Kidney (tissue), 14 donors: ENCODE data around the gene SETD5. TPM values are rescaled to one million over a fixed set of nuclear protein-coding genes. Genes with fewer than 3 reads are reported as not detected.

Experiments used
- DNase-seq, 5 donors: peaks; one replicate each; pipeline ENCODE4 v3.0.0-alpha.2; 2013 to 2020
- FAIRE-seq: peaks from 2 replicates; lab custom pipeline; 2012; peaks lifted over from hg19 to GRCh38; lab: Jason Lieb, UNC
- H3K27ac ChIP-seq, 2 donors: one replicate each; pipeline ENCODE4 v1.7.0; 2013; ENCODE audit warnings: low read depth in 2 of 2, low read length in 2 of 2, inconsistent platforms in 1 of 2
- H3K27me3 ChIP-seq: one replicate; pipeline ENCODE4 v1.7.1; 2013; ENCODE audit warnings: low read length, inconsistent platforms; ENCODE audit not compliant: control insufficient read depth, insufficient read depth
- H3K36me3 ChIP-seq, 3 donors: one replicate each; pipeline versions ENCODE4 v1.7.0 to v1.7.1; 2013; ENCODE audit warnings: low read length in 3 of 3, control low read depth in 1 of 3, inconsistent platforms in 1 of 3; ENCODE audit not compliant: insufficient read depth in 3 of 3, control insufficient read depth in 2 of 3
- H3K4me1 ChIP-seq, 3 donors: one replicate each; pipeline versions ENCODE4 v1.7.0 to v1.7.1; 2013; ENCODE audit warnings: low read length in 3 of 3, inconsistent platforms in 1 of 3, low read depth in 1 of 3; ENCODE audit not compliant: control insufficient read depth in 2 of 3, insufficient read depth in 2 of 3
- H3K4me3 ChIP-seq, 3 donors: one replicate each; pipeline versions ENCODE4 v1.7.0 to v1.8.1; 2013; ENCODE audit warnings: low read length in 3 of 3, control low read depth in 1 of 3, inconsistent platforms in 1 of 3
- H3K9ac ChIP-seq, 3 donors: one replicate each; pipeline versions ENCODE4 v1.7.0 to v1.7.1; 2013; ENCODE audit warnings: low read length in 3 of 3, control low read depth in 1 of 3, inconsistent platforms in 1 of 3
- H3K9me3 ChIP-seq, 3 donors: one replicate each; pipeline versions ENCODE4 v1.7.0 to v1.7.1; 2013; ENCODE audit warnings: low read length in 3 of 3, control low read depth in 1 of 3, inconsistent platforms in 1 of 3; ENCODE audit not compliant: control insufficient read depth in 2 of 3, insufficient read depth in 1 of 3
- intact Hi-C: fragments of 100-400 bp; cut with DNase I; formaldehyde crosslinking; loops from one replicate; pipeline ENCODE4 v1.11.1; 2022
- polyA plus RNA-seq: library from polyadenylated mRNA; stranded (reverse); fragments of 350-450 nt; fragmentation: Illumina TruSeq; extraction: RNeasy Lipid Tissue Mini Kit (QIAGEN cat#74804); gene quantifications from one replicate; pipeline ENCODE4 v1.2.3, GENCODE V29; 2014; ENCODE audit warnings: low read depth, low replicate concordance; ENCODE audit not compliant: insufficient read depth
- total RNA-seq: library from RNA; stranded (reverse); fragmentation: NEBNext Ultra II Directional; extraction: Animal tissue kit (Norgen Biotek cat#: 25700); gene quantifications from one replicate; pipeline ENCODE4 v1.2.1, GENCODE V29; 2021
- TF ChIP-seq, protein P1 (sequence below): IDR thresholded peaks from 3 replicates; pipeline ENCODE4 v1.5.1; 2012; ENCODE audit warnings: mild to moderate bottlenecking, moderate library complexity, borderline replicate concordance; ENCODE audit not compliant: insufficient read depth; ENCODE audit errors: extremely low read depth
- donor health status: control.
- donor health status: control.
- donor health status: control.
- donor health status: control.
- donor health status: control.
- donor health status: DM: yes; HTN: yes; CAD: no.
- donor health status: Normal renal cell carcinoma (clear cell type).

SETD5 gene
- total and polyA plus RNA-seq, 2 donors from 2014 or later, result 12.1 to 112 TPM

- Histone ChIP-seq H3K4me3 (no peak overlapping the region), H3K9ac (no peak overlapping the region), H3K9me3 (no peaks in the 10 kb centered on the region), H3K36me3 (peaks cover 11 to 53% (median 18%) of the 10 kb centered on the region in 3 donors), H3K27me3 (no peaks in the 10 kb centered on the region), H3K4me1 (no peaks in the 10 kb centered on the region), H3K27ac (no peak overlapping the region)
- TF ChIP-seq, protein P1, sequence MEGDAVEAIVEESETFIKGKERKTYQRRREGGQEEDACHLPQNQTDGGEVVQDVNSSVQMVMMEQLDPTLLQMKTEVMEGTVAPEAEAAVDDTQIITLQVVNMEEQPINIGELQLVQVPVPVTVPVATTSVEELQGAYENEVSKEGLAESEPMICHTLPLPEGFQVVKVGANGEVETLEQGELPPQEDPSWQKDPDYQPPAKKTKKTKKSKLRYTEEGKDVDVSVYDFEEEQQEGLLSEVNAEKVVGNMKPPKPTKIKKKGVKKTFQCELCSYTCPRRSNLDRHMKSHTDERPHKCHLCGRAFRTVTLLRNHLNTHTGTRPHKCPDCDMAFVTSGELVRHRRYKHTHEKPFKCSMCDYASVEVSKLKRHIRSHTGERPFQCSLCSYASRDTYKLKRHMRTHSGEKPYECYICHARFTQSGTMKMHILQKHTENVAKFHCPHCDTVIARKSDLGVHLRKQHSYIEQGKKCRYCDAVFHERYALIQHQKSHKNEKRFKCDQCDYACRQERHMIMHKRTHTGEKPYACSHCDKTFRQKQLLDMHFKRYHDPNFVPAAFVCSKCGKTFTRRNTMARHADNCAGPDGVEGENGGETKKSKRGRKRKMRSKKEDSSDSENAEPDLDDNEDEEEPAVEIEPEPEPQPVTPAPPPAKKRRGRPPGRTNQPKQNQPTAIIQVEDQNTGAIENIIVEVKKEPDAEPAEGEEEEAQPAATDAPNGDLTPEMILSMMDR, result no peak
- no peak for DNase-seq
- no peak for FAIRE-seq
- intact Hi-C loops, result no loop called here
Observed at GRCh38 chr3:9373465-9373864, 23.9 kb upstream of the SETD5 start.

DNA sequence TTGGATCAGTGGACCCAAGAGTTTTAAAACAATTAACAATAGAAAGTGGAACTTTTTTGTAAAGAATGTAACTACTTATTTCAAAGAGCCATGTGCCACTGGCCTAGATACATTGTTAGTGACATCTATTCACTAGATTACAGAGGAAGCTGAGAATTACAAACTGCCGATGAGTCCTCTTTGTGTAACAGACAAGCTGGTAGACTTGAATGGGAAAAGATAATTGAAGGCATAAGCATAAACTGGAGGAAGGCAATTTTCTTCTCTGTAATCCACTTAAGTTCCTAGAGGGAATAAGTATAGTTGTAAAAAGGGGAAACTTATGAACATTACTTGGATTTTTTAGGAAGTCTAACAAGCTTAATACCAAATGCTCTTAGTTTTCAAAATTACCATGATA lies 19.4 kb upstream of the SETD5 start:
- H3K27me3 ChIP-seq, result no peaks in the 10 kb centered on the region
- no peaks in the 10 kb centered on the region for H3K4me1 ChIP-seq
- H3K36me3 ChIP-seq, result peaks cover 9 to 50% (median 21%) of the 10 kb centered on the region in 3 donors
- no peak for FAIRE-seq
- H3K9ac ChIP-seq, result no peak overlapping the region
- DNase-seq, result no peak
- no peaks in the 10 kb centered on the region for H3K9me3 ChIP-seq
- TF ChIP-seq, protein P1, result no peak
- no peak overlapping the region for H3K27ac ChIP-seq
- no peak overlapping the region for H3K4me3 ChIP-seq
- intact Hi-C loops, result no loop called here

- no peak for DNase-seq
- Histone ChIP-seq H3K27me3 (no peaks in the 10 kb centered on the region), H3K9me3 (no peaks in the 10 kb centered on the region), H3K27ac (no peak overlapping the region), H3K4me1 (no peaks in the 10 kb centered on the region), H3K36me3 (peaks cover 12 to 52% (median 25%) of the 10 kb centered on the region in 3 donors), H3K4me3 (no peak overlapping the region), H3K9ac (no peak overlapping the region)
- no peak for FAIRE-seq
- intact Hi-C loops, result no loop called here
- TF ChIP-seq, protein P1, result no peak
Observed at GRCh38 chr3:9379327-9379726, 18.1 kb upstream of the SETD5 start.

GRCh38 chr3:9380014-9380413 lies 17.4 kb upstream of the SETD5 start:
- H3K27me3 ChIP-seq, result no peaks in the 10 kb centered on the region
- H3K4me3 ChIP-seq, result no peak overlapping the region
- no peak for FAIRE-seq
- no peaks in the 10 kb centered on the region for H3K9me3 ChIP-seq
- intact Hi-C loops, result no loop called here
- TF ChIP-seq, protein P1, result no peak
- no peaks in the 10 kb centered on the region for H3K4me1 ChIP-seq
- DNase-seq, result no peak
- H3K36me3 ChIP-seq, result peaks cover 13 to 52% (median 28%) of the 10 kb centered on the region in 3 donors
- no peak overlapping the region for H3K9ac ChIP-seq
- no peak overlapping the region for H3K27ac ChIP-seq
